Gastroesophageal sphincter (tissue), 4 donors: ENCODE data around the gene IPO13. TPM values are rescaled to one million over a fixed set of nuclear protein-coding genes. Genes with fewer than 3 reads are reported as not detected.

Source experiments
- ATAC-seq: fragments of 150-250 bp; one replicate; pipeline ENCODE4 v1.9.1; 2016; ENCODE audit warnings: mild to moderate bottlenecking, moderate library complexity
- H3K27ac ChIP-seq, 4 donors: fragments of 200-600 bp; sonication (generic) in 3 of 4; 1 replicate in 3 of 4; 2 replicates in 1 of 4; pipeline ENCODE4 v1.5.1; 2016 to 2019
- H3K27me3 ChIP-seq: fragments of 200-600 bp; sonication (generic); one replicate; pipeline ENCODE4 v1.5.1; 2019
- H3K36me3 ChIP-seq, 2 donors: fragments of 200-600 bp; sonication (generic); one replicate each; pipeline ENCODE4 v1.5.1; 2019; ENCODE audit warnings: control low read depth in 1 of 2
- H3K4me1 ChIP-seq, 3 donors: fragments of 200-600 bp; sonication (generic); 1 replicate in 2 of 3; 2 replicates in 1 of 3; pipeline ENCODE4 v1.5.1; 2016 to 2019; ENCODE audit warnings: control low read depth in 2 of 3
- H3K4me3 ChIP-seq, 2 donors: fragments of 200-600 bp; sonication (generic); one replicate each; pipeline ENCODE4 v1.5.1; 2019; ENCODE audit warnings: mild to moderate bottlenecking in 1 of 2, moderate library complexity in 1 of 2
- H3K9me3 ChIP-seq, 3 donors: fragments of 200-600 bp; sonication (generic); one replicate each; pipeline ENCODE4 v1.5.1; 2017 to 2019; ENCODE audit warnings: control low read depth in 2 of 3
- CTCF ChIP-seq, 4 experiments: fragments of 200-600 bp in 2 of 4; fragments of 450-650 bp in 2 of 4; sonication (generic) in 1 of 4; IDR thresholded peaks; one replicate each; pipeline ENCODE4 v1.5.1; 2017 to 2019; ENCODE audit warnings: antibody characterized with exemption in 4 of 4, mild to moderate bottlenecking in 2 of 4, moderate library complexity in 2 of 4
- EP300 ChIP-seq: sonication (generic); formaldehyde crosslinking; IDR thresholded peaks from one replicate; pipeline ENCODE4 v1.6.1; 2017; ENCODE audit warnings: antibody characterized with exemption, mild to moderate bottlenecking
- POLR2A ChIP-seq, 2 donors: fragments of 450-650 bp; IDR thresholded peaks; one replicate each; pipeline ENCODE4 v1.6.1; 2017; ENCODE audit warnings: antibody characterized with exemption in 2 of 2, mild to moderate bottlenecking in 2 of 2, moderate library complexity in 1 of 2
- POLR2AphosphoS5 ChIP-seq: sonication (generic); formaldehyde crosslinking; IDR thresholded peaks from one replicate; pipeline ENCODE4 v1.6.1; 2017; ENCODE audit warnings: antibody characterized with exemption
- WGBS, 2 donors: methylation state at CpG; one replicate each; pipeline ENCODE4 v1.1.5; 2018; ENCODE audit warnings: low coverage in 1 of 2; 5-methylcytosine and 5-hydroxymethylcytosine counted together
- total RNA-seq, 4 donors: library from RNA; depleted of rRNA; stranded (reverse); fragments of >200 nt; gene quantifications; one replicate each; pipeline ENCODE4 v1.1.0, GENCODE V29; 2016

IPO13 gene
- total RNA-seq, 4 donors from 2014 or later: 21.8 to 44.5 (median 24.2) TPM

GRCh38 chr1:43934986-43935324 lies 11.8 kb upstream of the IPO13 start:
- WGBS, 2 donors: 21 to 69% methylated on average over 3 of the region's 5 CpGs
- Histone ChIP-seq H3K4me3 (no peak overlapping the region), H3K27ac (peak overlapping the region in 2 of 4 donors; percentile 39 to 61), H3K27me3 (peaks cover 12% of the 10 kb centered on the region), H3K36me3 (peaks cover 0 to 12% of the 10 kb centered on the region in 2 donors), H3K4me1 (peaks cover 0 to 43% (median 20%) of the 10 kb centered on the region in 3 donors), H3K9me3 (no peaks in the 10 kb centered on the region)
- peak in 1 of 4 experiments; percentile 5 for TF ChIP-seq CTCF (IDR thresholded peaks at IDR 0.05)
- no peak for TF ChIP-seq EP300
- TF ChIP-seq POLR2AphosphoS5: no peak
- TF ChIP-seq POLR2A (IDR thresholded peaks at IDR 0.05): no peak
- no peak for ATAC-seq

- 7% methylated on average over 3 of the region's 48 CpGs; no CpG with 5 or more reads in 1 of the 2 donors for WGBS, 2 donors
- Histone ChIP-seq H3K4me3 (peak overlapping the region; percentile 25 to 58), H3K9me3 (no peaks in the 10 kb centered on the region), H3K4me1 (peaks cover 0 to 43% (median 20%) of the 10 kb centered on the region in 3 donors), H3K36me3 (peaks cover 0 to 4% of the 10 kb centered on the region in 2 donors), H3K27me3 (peaks cover 12% of the 10 kb centered on the region), H3K27ac (peak overlapping the region in 3 of 4 donors; percentile 15 to 71 (median 63))
- peak; percentile 5 for ATAC-seq
- TF ChIP-seq EP300 (no peak), POLR2AphosphoS5 (no peak), POLR2A (IDR thresholded peaks at IDR 0.05) (no peak), CTCF (IDR thresholded peaks at IDR 0.05) (no peak)
Observed at GRCh38 chr1:43935711-43936427, 10.9 kb upstream of the IPO13 start.

DNA sequence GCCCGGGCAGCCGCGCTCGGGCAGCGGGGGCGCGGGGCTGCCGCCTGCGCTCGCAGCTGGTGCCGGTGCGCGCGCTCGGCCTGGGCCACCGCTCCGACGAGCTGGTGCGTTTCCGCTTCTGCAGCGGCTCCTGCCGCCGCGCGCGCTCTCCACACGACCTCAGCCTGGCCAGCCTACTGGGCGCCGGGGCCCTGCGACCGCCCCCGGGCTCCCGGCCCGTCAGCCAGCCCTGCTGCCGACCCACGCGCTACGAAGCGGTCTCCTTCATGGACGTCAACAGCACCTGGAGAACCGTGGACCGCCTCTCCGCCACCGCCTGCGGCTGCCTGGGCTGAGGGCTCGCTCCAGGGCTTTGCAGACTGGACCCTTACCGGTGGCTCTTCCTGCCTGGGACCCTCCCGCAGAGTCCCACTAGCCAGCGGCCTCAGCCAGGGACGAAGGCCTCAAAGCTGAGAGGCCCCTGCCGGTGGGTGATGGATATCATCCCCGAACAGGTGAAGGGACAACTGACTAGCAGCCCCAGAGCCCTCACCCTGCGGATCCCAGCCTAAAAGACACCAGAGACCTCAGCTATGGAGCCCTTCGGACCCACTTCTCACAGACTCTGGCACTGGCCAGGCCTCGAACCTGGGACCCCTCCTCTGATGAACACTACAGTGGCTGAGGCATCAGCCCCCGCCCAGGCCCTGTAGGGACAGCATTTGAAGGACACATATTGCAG lies 10.2 kb upstream of the IPO13 start:
- no peak for TF ChIP-seq POLR2AphosphoS5
- peak in 1 of 2 donors; percentile 8 for TF ChIP-seq POLR2A (IDR thresholded peaks at IDR 0.05)
- no peak for TF ChIP-seq EP300
- peak in 2 of 4 experiments; percentile 24 for TF ChIP-seq CTCF (IDR thresholded peaks at IDR 0.05)
- peaks cover 12% of the 10 kb centered on the region for H3K27me3 ChIP-seq
- H3K27ac ChIP-seq: peak overlapping the region in 3 of 4 donors; percentile 50 to 63 (median 51)
- peaks cover 0 to 43% (median 20%) of the 10 kb centered on the region in 3 donors for H3K4me1 ChIP-seq
- H3K36me3 ChIP-seq: no peaks in the 10 kb centered on the region
- peak overlapping the region; percentile 3 to 58 for H3K4me3 ChIP-seq
- no peaks in the 10 kb centered on the region for H3K9me3 ChIP-seq
- WGBS, 2 donors: 93% methylated on average over 3 of the region's 56 CpGs; no CpG with 5 or more reads in 1 of the 2 donors
- ATAC-seq: peak; percentile 60

DNA sequence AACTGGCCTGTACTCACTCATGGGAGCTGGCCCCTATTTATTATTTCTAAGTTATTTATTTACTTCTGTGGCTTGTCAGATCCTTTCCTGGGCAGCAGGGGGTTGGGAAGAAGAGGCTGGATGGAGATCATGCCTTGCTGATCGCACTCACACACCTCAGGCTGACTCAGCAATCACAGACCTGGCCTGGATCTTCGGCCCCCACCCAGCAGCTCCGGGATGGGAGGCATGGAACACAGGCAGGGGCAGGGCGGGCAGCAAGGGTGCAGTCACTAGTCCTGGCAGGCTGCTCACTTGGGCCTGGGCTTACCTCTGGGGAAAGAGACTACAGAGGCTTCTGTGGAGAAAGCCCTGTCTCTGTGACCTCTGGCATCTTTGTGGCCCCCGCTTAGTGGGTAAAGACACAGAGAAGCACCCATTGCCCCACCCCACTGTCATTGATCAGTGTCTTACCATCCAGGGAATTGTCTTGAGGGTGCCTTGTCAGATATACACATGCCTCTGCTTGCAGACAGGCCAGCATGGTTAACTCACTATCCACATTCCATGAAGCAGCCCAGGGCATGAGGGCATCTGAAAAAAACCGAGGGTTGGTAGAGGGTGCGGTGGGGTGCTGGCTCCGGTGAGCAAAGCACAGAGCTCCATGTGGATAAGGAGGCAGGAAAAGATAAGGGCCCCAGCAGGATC lies 9.4 kb upstream of the IPO13 start:
- no peaks in the 10 kb centered on the region for H3K9me3 ChIP-seq
- H3K4me3 ChIP-seq: no peak overlapping the region
- H3K36me3 ChIP-seq: no peaks in the 10 kb centered on the region
- H3K27ac ChIP-seq: peak overlapping the region in 1 of 4 donors; percentile 63
- ATAC-seq: no peak
- H3K27me3 ChIP-seq: peaks cover 12% of the 10 kb centered on the region
- whole genome bisulfite sequencing, 2 donors: 90% methylated on average over 3 of the region's 8 CpGs; no CpG with 5 or more reads in 1 of the 2 donors
- TF ChIP-seq POLR2AphosphoS5: no peak
- no peak for TF ChIP-seq CTCF (IDR thresholded peaks at IDR 0.05)
- TF ChIP-seq POLR2A (IDR thresholded peaks at IDR 0.05): no peak
- no peak for TF ChIP-seq EP300
- peaks cover 0 to 43% (median 20%) of the 10 kb centered on the region in 3 donors for H3K4me1 ChIP-seq
